ENCODE measurements around the gene SIN3A. TPM values are rescaled to one million over a fixed set of nuclear protein-coding genes. Genes with fewer than 3 reads are reported as not detected.

Gene SIN3A
- total RNA-seq, 2 donors from 2014 or later: 51.4 to 54.3 TPM

DNA sequence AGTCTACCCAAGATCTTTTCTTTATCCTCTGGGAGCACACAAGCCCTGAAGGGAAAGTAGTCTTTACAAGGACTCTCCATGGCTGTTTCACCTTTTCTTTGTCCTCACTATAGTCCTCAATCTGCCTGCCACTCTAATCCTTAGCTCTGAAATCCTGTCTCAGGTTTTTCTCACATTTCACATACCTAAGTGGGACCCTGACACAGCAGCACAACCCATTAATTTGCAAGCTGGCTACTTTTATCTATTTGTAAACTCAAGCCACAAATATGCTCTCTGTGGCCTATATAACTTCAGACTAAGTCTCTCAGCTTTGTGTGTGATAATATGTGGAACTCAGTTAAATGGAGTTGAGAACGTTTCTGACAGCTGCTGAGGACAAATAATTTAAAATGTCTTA is 19.8 kb downstream of the SIN3A start:
- no peak for DNase-seq
- no peaks in the 10 kb centered on the region for H3K4me1 ChIP-seq
- H3K9me3 ChIP-seq: no peaks in the 10 kb centered on the region
- H3K27me3 ChIP-seq: no peaks in the 10 kb centered on the region
- H3K36me3 ChIP-seq: peaks cover 8% of the 10 kb centered on the region
- H3K27ac ChIP-seq: no peak overlapping the region
- no peak overlapping the region for H3K4me3 ChIP-seq
- no peak overlapping the region for H3K9ac ChIP-seq (ENCODE audit: low read depth in 2 of 2, low read length in 2 of 2)
- TF ChIP-seq, protein P1, sequence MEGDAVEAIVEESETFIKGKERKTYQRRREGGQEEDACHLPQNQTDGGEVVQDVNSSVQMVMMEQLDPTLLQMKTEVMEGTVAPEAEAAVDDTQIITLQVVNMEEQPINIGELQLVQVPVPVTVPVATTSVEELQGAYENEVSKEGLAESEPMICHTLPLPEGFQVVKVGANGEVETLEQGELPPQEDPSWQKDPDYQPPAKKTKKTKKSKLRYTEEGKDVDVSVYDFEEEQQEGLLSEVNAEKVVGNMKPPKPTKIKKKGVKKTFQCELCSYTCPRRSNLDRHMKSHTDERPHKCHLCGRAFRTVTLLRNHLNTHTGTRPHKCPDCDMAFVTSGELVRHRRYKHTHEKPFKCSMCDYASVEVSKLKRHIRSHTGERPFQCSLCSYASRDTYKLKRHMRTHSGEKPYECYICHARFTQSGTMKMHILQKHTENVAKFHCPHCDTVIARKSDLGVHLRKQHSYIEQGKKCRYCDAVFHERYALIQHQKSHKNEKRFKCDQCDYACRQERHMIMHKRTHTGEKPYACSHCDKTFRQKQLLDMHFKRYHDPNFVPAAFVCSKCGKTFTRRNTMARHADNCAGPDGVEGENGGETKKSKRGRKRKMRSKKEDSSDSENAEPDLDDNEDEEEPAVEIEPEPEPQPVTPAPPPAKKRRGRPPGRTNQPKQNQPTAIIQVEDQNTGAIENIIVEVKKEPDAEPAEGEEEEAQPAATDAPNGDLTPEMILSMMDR (IDR thresholded peaks at IDR 0.05): no peak
- intact Hi-C loops (cut with DNase I): no loop called here

DNA sequence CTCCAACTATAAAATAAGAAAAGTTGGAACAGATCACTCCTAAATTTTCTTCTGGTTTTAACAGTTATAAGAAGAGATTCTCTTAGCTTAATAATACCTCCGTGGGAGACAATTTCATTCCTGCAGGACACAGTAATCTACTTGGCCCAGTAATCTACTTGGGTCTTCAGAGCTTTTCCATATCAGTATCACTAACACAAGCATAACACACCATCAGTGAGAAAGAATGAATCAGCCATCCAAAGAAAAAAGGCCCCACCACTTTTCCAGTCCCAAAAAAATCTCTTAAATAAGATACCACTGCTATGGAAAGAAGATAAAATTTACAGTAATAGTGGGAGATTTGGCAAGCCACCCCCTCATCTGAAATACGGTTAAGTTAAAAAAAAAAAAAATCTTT is 20.2 kb downstream of the SIN3A start:
- intact Hi-C loops (cut with DNase I): no loop called here
- no peaks in the 10 kb centered on the region for H3K27me3 ChIP-seq
- H3K9me3 ChIP-seq: no peaks in the 10 kb centered on the region
- no peak for DNase-seq
- no peak overlapping the region for H3K27ac ChIP-seq
- H3K36me3 ChIP-seq: peaks cover 8% of the 10 kb centered on the region
- TF ChIP-seq, protein P1 (IDR thresholded peaks at IDR 0.05): no peak
- no peak overlapping the region for H3K9ac ChIP-seq (ENCODE audit: low read depth in 2 of 2, low read length in 2 of 2)
- H3K4me1 ChIP-seq: no peaks in the 10 kb centered on the region
- H3K4me3 ChIP-seq: no peak overlapping the region

DNA sequence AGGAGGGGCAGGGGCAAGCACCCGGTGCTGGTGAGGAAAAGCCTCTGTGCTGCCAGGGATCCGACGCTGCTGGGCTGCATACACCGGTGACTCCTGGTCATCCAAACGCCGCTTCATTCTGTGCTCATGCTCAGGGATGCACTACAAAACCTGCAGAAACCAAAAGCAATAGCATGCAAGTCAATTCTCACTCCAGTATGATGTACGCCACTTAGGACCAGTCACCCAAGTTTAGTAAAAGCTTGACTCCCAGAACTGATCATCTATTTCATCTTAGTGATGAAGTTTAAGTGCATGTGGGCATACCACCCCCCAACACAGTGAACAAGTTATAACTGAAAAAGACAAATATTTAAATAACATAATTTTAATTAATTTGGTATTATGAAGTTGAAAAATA is 21.2 kb downstream of the SIN3A start:
- no peak for DNase-seq
- intact Hi-C loops (cut with DNase I): no loop called here
- H3K4me1 ChIP-seq: no peaks in the 10 kb centered on the region
- TF ChIP-seq, protein P1 (IDR thresholded peaks at IDR 0.05): no peak
- H3K9me3 ChIP-seq: no peaks in the 10 kb centered on the region
- peaks cover 8% of the 10 kb centered on the region for H3K36me3 ChIP-seq
- H3K27me3 ChIP-seq: no peaks in the 10 kb centered on the region
- no peak overlapping the region for H3K27ac ChIP-seq
- H3K9ac ChIP-seq (ENCODE audit: low read depth in 2 of 2, low read length in 2 of 2): no peak overlapping the region
- H3K4me3 ChIP-seq: no peak overlapping the region

DNA sequence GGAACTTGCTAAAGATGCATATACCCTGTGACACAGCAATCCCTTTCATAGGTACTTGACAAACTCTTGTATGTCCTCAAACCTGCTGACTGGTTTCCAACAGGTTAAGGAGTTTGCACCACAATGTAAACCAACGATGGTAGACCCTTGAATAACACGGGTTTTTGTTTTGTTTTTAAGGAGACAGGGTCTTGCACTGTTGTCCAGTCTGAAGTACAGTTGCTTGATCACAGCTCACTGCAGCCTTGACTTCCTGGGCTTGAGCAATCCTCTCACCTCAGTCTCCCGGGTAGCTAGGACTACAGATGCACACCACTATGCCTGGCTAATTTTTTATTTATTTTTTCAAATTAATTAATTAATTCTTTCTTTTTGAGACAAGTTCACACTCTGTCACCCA is 23.3 kb downstream of the SIN3A start:
- Histone ChIP-seq H3K4me3 (no peak overlapping the region), H3K4me1 (no peaks in the 10 kb centered on the region), H3K9me3 (no peaks in the 10 kb centered on the region), H3K27ac (no peak overlapping the region), H3K27me3 (no peaks in the 10 kb centered on the region), H3K36me3 (peaks cover 8% of the 10 kb centered on the region), H3K9ac (ENCODE audit: low read depth in 2 of 2, low read length in 2 of 2) (no peak overlapping the region)
- TF ChIP-seq, protein P1 (IDR thresholded peaks at IDR 0.05): no peak
- intact Hi-C loops (cut with DNase I): no loop called here
- DNase-seq: no peak

DNA sequence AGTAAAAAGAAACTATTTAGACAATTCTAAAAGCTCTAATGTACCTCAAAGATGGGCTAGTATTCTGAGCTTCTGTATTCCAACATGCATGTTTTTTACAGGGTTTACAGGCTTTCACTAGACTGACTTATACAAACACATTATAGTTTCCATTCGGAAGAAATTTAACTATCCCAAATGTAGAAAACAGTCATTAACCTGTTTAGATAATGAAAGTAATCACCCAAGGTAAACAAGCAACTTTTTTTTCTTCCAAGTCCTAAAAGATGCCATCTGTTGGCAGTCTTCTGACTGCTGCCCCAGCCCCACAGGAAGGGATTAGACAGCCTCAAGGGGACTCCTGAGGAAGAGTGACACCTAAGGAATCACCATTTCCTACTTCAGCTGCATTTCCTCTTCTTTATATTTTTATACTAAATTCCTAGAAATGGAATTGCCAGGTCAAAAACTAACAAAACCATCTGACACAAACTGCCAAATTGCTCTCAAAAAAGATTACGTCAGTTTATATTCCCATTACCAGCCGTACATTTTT is 25.5 kb downstream of the SIN3A start:
- H3K4me1 ChIP-seq: no peaks in the 10 kb centered on the region
- no peak for DNase-seq
- no peaks in the 10 kb centered on the region for H3K9me3 ChIP-seq
- no peaks in the 10 kb centered on the region for H3K27me3 ChIP-seq
- no peak overlapping the region for H3K27ac ChIP-seq
- no peak overlapping the region for H3K4me3 ChIP-seq
- intact Hi-C loops (cut with DNase I): no loop called here
- H3K9ac ChIP-seq (ENCODE audit: low read depth in 2 of 2, low read length in 2 of 2): no peak overlapping the region
- peaks cover 15% of the 10 kb centered on the region for H3K36me3 ChIP-seq
- TF ChIP-seq, protein P1 (IDR thresholded peaks at IDR 0.05): no peak

Data from colonic mucosa (tissue), 4 donors.